GM19452 (cell line): Measurements from ENCODE around the gene DLX1.

Experiments used
- ATAC-seq: cut with Tn5 transposase; IDR thresholded peaks from one replicate; pipeline ENCODE4 v1.9.1; 2021; ENCODE audit not compliant: unreplicated experiment

DLX1 gene

GRCh38 chr2:172096626-172097547, 11.6 kb downstream of the DLX1 start:
- no peak for ATAC-seq

- ATAC-seq, result no peak
Measured at GRCh38 chr2:172097557-172098131, 12.3 kb downstream of the DLX1 start.

DNA sequence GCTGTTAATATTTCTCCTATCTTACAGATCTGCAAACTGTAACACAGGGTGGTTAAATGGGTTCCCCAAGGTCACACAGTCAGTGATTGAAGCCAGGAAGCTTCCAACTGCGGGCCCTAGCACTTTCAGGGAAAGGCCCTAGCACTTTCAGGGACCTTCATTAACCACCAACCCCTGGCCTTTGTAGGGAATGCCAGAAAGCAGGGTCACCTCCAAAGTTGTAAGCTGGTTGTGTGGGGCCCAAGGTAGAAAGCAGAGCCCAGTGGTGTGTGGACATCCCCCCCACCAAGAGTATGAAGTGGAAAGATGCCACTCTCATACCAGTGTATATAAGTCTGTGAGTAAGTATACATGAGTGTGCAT, 13.0 kb downstream of the DLX1 start:
- no peak for ATAC-seq

DNA sequence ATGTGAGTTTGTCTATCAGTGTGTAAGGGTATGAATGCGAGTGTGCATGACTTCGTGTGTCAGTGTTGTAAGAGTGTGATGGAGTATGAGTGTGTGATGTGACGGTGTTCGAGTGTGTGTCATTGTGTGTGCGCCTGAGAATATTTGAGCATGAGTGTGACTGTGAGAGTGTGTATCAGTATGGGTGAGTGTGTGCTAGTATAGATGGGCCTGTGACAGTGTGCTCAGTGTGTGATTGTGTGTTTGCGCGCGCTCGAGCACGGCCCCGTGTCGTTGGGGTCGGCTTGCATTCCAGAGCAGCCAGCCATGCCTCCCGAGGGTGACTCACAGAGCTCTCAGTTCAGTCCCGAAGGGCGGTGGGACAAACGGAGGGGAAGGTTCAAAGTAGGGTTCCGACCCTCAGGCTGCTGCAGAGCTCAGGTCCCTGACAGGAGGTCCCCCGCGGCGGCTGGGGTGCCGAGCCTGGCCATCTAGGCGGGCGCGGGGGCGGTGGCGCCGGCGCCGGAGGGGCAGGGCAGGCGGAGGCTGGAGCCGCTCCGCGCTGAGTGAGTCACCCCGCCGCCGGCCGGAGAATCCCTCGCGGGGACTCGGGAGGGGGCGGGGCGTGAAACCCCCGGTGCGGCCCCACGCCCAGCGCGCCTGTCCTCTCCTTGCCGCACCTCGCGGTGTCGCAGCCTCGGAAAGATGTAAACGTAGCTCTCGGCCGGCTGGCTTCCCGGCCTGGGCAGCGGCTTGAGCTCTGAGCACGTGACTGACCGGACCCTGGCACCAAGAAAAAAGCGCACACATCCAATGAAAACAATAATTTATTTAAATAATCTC, 13.6 kb downstream of the DLX1 start:
- no peak for ATAC-seq

DNA sequence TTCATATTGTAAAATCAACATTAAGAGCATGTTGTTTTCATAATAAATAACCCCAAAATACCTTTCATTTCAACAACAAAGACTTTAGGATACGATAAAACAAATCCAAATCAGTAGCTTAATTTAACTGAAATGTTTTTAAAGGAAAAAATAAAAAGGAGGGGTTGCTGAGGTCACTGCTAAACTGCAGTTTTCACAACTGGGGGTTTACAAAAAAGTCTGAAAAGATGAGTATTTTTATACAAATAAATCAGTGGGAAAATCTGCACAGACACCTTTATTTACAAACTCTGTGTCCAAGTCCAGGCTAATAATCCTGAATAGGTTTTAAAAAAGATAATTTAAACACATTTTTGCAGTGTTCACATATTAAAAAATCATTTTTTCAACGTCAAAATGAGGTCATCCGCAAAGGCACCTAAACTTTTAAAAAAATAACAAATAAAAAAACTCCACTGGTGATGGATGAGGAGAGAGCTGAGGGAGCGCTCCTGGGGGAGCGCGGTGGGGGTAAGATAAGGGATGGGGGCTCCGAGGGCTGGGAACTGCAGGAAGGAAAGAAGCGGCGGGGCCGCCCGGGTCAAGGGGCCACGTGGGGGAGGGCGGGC, 14.3 kb downstream of the DLX1 start:
- ATAC-seq, result no peak

- no peak for ATAC-seq
Measured at GRCh38 chr2:172100080-172100934, 15.0 kb downstream of the DLX1 start.

DNA sequence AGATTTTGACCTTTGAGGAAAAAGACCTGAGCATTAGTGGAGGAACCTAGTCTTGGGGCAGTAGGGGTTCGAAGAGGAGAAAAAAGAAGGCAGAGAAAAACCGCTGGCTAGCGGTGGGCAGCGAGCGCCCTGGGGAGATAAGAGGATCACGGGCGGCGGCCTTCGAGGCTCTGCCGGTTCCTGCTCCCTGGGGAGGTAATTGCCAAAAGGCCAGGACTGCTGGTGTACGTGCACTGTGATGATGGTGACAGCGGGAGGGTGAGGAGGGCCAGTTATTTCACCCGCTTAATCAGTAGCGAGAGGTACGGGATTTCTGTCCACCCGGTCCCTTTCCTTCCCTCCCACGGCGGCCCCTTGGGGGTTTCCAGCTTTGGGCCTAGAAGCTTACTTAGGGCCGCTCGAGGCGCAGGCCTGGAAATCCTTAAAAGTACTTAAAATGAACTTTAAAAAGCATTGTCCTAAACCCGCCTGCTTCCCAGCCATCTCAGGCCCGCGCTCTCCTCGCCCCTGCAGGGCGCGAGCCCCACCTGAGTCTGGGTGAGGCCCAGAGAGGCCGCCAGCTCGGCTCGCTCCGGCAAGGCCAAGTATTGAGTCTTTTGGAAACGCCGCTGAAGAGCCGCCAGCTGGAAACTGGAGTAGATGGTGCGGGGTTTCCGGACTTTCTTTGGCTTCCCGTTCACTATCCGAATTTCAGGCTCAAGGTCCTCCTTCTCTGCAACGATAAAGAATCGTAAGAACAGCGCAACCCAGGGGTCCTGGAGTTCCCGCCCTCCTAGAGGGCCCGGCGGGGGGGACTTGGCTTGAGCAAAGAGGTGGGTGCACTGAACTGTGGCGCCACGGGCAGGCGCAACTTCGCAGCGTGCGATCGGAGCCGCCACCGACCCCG, 15.9 kb downstream of the DLX1 start:
- ATAC-seq, result no peak

- ATAC-seq, result no peak
Measured at GRCh38 chr2:172101821-172102390, 16.6 kb downstream of the DLX1 start.

DNA sequence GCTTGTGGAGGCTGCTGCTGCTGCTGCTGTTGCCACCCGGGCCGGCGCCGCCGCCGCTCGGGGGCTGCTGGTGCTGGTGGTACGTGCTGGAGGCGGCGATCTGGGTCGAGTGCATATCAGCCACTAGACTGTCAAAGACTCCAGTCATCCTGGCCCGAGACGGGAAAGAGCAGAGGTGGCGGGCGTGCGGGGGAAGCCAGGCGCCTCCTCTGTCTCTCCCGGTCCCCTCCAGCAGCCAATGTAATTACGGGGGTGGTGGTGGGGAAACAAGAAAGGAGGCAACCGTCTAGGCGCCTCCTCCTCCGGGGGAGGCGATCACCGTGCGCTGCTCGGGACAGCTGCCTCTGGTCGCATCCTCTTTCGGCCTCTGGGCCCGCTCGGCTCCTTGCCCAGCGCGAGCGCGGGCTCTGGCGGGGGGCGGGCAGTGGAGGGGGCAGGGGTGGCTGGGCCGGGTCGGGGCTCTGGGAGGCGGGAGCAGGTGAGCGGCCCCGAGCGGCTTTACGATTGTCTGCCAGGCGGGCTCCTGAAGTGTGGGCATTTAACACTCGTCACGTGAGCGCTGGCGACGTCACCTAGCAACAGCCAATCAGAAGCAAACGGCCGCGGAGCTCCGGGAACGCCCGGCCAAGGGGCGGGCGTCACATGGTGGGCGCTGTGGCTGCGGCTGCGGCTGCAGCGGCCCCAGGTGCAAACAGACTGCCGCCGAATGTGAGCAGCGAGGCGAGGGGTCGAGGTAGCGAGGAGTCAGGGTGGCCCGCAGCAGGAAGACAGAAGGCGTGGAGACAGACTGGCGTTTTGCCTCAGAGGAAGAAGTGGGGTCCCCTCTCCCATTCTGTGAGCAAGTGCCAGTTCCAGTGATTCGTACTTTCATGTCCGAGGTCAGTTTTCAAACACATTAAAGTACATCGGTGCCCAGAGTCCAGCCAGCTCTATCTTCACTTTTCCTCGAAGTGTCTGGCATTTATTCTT, 17.4 kb downstream of the DLX1 start, which contains the start of gene DLX2:
DLX2 (minus strand) TSS at position 510 of the 969 bp plus-strand sequence; CDS start at position 148, 362 bp downstream.
- peak; percentile 72 for ATAC-seq

DNA sequence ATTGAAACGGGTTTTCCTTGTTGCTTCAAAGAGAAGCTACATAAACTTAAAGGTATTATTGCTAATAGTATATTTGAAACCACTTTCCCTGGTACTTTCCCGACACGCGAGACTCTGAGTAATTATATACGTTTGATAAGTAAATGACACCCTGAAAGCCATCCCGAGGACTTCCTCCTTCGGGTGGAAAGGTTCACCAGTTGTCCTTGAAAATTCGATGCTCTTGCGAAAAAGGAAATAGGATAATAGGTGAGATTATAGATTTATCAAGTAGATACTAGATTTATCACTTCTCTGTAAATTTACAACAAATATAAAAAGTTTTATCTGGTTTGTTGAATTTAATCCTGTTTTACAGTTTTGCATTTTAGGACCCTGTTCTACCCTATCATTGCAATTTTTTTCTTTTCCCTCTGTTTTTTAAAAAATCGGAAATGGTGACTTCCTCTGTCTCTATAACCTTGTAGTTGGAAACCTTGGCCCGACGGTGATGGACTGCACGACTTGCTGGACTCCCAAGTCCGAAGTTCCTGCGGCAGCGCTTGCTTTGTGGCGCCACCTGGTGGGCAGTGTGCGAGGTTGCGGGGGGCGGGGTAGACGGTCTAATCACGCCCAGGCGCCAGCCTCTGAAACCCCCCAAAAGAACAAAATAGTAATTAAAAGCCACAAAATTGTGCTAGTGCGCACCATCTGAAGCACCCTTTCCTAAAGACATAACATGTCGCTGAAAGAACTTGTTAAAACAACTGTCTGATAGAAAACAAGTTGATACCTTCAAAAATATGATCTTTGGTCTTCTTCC, 18.4 kb downstream of the DLX1 start:
- no peak for ATAC-seq

DNA sequence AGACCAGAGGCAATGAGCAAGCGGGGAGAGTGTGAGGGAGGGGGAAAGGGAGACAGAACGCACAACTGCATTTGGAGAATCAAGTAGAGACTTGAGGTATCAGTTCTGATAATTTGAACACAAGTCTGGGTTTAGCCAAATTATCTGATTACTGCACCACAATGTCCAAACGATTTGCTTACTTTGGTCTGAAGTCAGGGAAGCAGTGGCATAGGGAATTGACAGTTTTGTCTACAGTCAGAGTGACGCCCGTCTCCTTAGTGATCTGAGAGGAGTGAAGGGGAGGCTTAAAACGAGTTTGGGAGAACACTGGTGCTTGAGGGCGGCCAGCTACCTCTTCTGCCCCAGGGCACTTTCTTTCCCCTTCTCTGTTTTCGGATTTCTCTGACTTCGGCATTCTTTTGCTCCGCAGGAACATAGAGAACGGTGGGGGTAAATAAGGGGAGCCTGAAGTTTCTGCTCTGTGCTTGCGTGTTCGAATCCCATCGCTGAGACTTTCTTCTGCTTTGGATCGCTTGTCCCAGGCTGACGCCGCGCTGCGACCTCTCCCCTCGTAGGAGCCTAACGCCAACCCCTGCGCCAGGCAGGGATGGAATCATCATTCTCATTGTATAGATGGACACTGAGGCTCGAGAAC, 20.3 kb downstream of the DLX1 start:
- no peak for ATAC-seq

- no peak for ATAC-seq
Measured at GRCh38 chr2:172106108-172106961, 21.0 kb downstream of the DLX1 start.

- no peak for ATAC-seq
Measured at GRCh38 chr2:172107690-172108586, 22.6 kb downstream of the DLX1 start.

DNA sequence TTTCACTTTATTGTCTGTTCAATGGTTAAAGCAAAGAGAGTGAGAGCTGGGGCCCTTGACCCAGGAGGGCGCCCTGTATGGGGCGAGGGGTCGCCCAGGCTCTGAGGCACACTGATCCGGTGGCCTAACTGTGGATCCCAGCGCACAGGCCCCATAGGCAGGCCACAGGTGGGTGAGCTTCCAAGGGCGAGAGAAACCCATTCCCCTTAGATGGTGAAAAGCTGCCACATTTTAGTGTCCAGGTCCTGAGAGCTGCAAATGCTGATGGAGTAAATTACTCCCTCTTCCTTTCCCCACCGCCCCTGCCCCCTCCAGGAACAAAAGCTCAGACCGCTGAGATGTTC, 23.3 kb downstream of the DLX1 start:
- ATAC-seq, result no peak
